ENCODE data around the gene MACROD2.

The MACROD2 gene

DNA sequence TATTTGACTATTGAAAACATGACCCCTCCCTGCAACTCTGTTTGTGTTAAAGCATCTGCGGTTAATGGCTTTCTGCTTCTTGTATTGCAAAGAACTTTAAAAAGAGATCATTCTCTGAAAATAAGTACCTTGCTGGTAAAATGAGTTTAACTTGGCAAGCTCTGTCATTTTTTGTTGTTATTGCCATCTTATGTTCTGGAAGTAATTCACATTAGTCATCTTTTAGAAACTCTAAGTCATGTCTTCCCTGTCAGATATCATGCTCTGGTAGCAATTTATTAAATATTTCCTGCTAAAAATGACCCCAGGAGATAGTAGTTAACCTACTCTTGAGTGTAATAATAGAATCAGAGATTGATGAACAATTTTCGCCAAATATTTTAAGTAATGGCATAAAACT, 1687.4 kb downstream of the MACROD2 start:
- TF ChIP-seq TAF1 (IDR thresholded peaks at IDR 0.05; ENCODE audit: borderline replicate concordance, insufficient read depth, low read length) (no peak), FOXP2 (optimal IDR thresholded peaks at IDR 0.05; ENCODE audit: borderline replicate concordance, extremely low read depth, extremely low read length, insufficient read depth) (no peak)

DNA sequence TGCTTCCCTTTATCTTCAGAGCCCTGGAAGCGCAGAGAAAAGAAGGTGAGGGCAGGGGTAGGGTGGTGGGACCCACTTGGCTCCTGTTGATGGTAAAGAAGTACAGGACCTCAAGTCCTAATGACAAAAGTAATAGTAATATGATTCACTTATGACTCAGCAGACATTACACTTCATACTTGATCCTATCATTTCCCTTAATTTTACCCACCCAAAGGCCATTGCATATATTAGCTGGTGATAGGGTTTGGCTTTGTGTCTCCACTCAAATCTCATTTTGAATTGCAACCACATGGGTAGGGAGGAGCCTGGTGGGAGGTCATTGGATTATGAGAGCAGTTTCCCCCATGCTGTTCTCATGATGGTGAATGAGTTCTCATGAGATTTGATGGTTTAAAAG, 1697.3 kb downstream of the MACROD2 start:
- TF ChIP-seq, protein P1, sequence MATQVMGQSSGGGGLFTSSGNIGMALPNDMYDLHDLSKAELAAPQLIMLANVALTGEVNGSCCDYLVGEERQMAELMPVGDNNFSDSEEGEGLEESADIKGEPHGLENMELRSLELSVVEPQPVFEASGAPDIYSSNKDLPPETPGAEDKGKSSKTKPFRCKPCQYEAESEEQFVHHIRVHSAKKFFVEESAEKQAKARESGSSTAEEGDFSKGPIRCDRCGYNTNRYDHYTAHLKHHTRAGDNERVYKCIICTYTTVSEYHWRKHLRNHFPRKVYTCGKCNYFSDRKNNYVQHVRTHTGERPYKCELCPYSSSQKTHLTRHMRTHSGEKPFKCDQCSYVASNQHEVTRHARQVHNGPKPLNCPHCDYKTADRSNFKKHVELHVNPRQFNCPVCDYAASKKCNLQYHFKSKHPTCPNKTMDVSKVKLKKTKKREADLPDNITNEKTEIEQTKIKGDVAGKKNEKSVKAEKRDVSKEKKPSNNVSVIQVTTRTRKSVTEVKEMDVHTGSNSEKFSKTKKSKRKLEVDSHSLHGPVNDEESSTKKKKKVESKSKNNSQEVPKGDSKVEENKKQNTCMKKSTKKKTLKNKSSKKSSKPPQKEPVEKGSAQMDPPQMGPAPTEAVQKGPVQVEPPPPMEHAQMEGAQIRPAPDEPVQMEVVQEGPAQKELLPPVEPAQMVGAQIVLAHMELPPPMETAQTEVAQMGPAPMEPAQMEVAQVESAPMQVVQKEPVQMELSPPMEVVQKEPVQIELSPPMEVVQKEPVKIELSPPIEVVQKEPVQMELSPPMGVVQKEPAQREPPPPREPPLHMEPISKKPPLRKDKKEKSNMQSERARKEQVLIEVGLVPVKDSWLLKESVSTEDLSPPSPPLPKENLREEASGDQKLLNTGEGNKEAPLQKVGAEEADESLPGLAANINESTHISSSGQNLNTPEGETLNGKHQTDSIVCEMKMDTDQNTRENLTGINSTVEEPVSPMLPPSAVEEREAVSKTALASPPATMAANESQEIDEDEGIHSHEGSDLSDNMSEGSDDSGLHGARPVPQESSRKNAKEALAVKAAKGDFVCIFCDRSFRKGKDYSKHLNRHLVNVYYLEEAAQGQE (IDR thresholded peaks at IDR 0.05; ENCODE audit: insufficient read depth in 1 of 2, low read depth in 2 of 2, low read length in 2 of 2): no peak

- TF ChIP-seq TAF1 (IDR thresholded peaks at IDR 0.05; ENCODE audit: borderline replicate concordance, insufficient read depth, low read length): no peak
- TF ChIP-seq FOXP2 (optimal IDR thresholded peaks at IDR 0.05; ENCODE audit: borderline replicate concordance, extremely low read depth, extremely low read length, insufficient read depth): no peak
- TF ChIP-seq, protein P1 (IDR thresholded peaks at IDR 0.05; ENCODE audit: insufficient read depth in 1 of 2, low read depth in 2 of 2, low read length in 2 of 2): no peak
- TF ChIP-seq POLR2AphosphoS5 (IDR thresholded peaks at IDR 0.05; ENCODE audit: low read depth, low read length): no peak
- TF ChIP-seq SIN3A (IDR thresholded peaks at IDR 0.05; ENCODE audit: borderline replicate concordance, insufficient read depth, low read length): no peak
Observed at GRCh38 chr20:15699431-15700146, 1704.3 kb downstream of the MACROD2 start.

GRCh38 chr20:15700147-15700765, 1704.9 kb downstream of the MACROD2 start:
- TF ChIP-seq, protein P1 (IDR thresholded peaks at IDR 0.05; ENCODE audit: insufficient read depth in 1 of 2, low read depth in 2 of 2, low read length in 2 of 2): no peak

- TF ChIP-seq FOXP2 (optimal IDR thresholded peaks at IDR 0.05; ENCODE audit: borderline replicate concordance, extremely low read depth, extremely low read length, insufficient read depth) (no peak), SIN3A (IDR thresholded peaks at IDR 0.05; ENCODE audit: borderline replicate concordance, insufficient read depth, low read length) (no peak), TAF1 (IDR thresholded peaks at IDR 0.05; ENCODE audit: borderline replicate concordance, insufficient read depth, low read length) (no peak), POLR2AphosphoS5 (IDR thresholded peaks at IDR 0.05; ENCODE audit: low read depth, low read length) (no peak)
- TF ChIP-seq, protein P1 (IDR thresholded peaks at IDR 0.05; ENCODE audit: insufficient read depth in 1 of 2, low read depth in 2 of 2, low read length in 2 of 2): no peak
Observed at GRCh38 chr20:15702161-15702560, 1706.8 kb downstream of the MACROD2 start.
